Natural killer cell (primary cell): ENCODE data around the gene FAM3D. TPM values are rescaled to one million over a fixed set of nuclear protein-coding genes. Genes with fewer than 3 reads are reported as not detected.

Experiments used
- ATAC-seq, 3 donors: fragments of 150-1000 bp in 2 of 3; fragments of 200-7000 bp in 1 of 3; cut with Tn5 transposase; 1 replicate in 1 of 3; 2 replicates in 2 of 3; pipeline ENCODE4 v1.10.0; 2021; ENCODE audit warnings: mild to moderate bottlenecking in 2 of 3, moderate library complexity in 2 of 3
- DNase-seq, 2 donors: peaks; one replicate each; pipeline versions ENCODE4 v3.0.0 to v3.0.0-alpha.2; 2013 to 2021; ENCODE audit warnings: mixed read lengths in 1 of 2
- H3K27ac ChIP-seq: one replicate; pipeline ENCODE4 v1.5.1; 2013; ENCODE audit warnings: mild to moderate bottlenecking, low read length
- H3K27me3 ChIP-seq: one replicate; pipeline ENCODE4 v1.6.1; 2013; ENCODE audit warnings: low read length; ENCODE audit not compliant: control insufficient read depth, insufficient read depth
- H3K36me3 ChIP-seq: one replicate; pipeline ENCODE4 v1.6.1; 2013; ENCODE audit warnings: low read length; ENCODE audit not compliant: control insufficient read depth, insufficient read depth
- H3K4me1 ChIP-seq: one replicate; pipeline ENCODE4 v1.6.1; 2013; ENCODE audit warnings: low read length; ENCODE audit not compliant: control insufficient read depth, insufficient read depth
- H3K4me3 ChIP-seq: one replicate; pipeline ENCODE4 v1.5.1; 2013; ENCODE audit warnings: low read length
- H3K9me3 ChIP-seq: one replicate; pipeline ENCODE4 v1.6.1; 2013; ENCODE audit warnings: low read length; ENCODE audit not compliant: control insufficient read depth, insufficient read depth
- H3K27ac Mint-ChIP-seq, 2 donors: one replicate each; pipeline ENCODE4 v1.8.0; 2022; ENCODE audit warnings: mild to moderate bottlenecking in 2 of 2, mixed read lengths in 2 of 2, moderate library complexity in 1 of 2
- H3K27me3 Mint-ChIP-seq, 2 donors: one replicate each; pipeline ENCODE4 v1.8.0; 2022; ENCODE audit warnings: low read depth in 2 of 2, mixed read lengths in 2 of 2
- H3K36me3 Mint-ChIP-seq: one replicate; pipeline ENCODE4 v1.8.0; 2022; ENCODE audit warnings: mixed read lengths
- H3K4me1 Mint-ChIP-seq, 2 donors: one replicate each; pipeline ENCODE4 v1.8.0; 2022; ENCODE audit warnings: mixed read lengths in 2 of 2
- H3K4me3 Mint-ChIP-seq: one replicate; pipeline ENCODE4 v1.8.0; 2022; ENCODE audit warnings: mild to moderate bottlenecking, moderate library complexity, mixed read lengths
- H3K9me3 Mint-ChIP-seq, 2 donors: one replicate each; pipeline ENCODE4 v1.8.0; 2022; ENCODE audit warnings: mixed read lengths in 2 of 2
- WGBS: methylation state at CpG from one replicate; pipeline ENCODE4 v1.1.7; 2013; ENCODE audit warnings: missing lambda C conversion rate; ENCODE audit not compliant: insufficient coverage; 5-methylcytosine and 5-hydroxymethylcytosine counted together
- intact Hi-C: fragments of 100-400 bp; cut with micrococcal nuclease; formaldehyde crosslinking; loops from one replicate; pipeline ENCODE4 v1.14.2; 2022
- total RNA-seq, 4 donors: library from RNA; stranded (reverse); fragments of 120-200 nt in 1 of 4; gene quantifications; one replicate each; pipeline versions ENCODE4 v1.2.3 to v1.2.4, GENCODE V29; 2013 to 2022
- TF ChIP-seq, protein P1 (sequence below): fragments of 200-600 bp; IDR thresholded peaks from one replicate; pipeline ENCODE4 v1.8.0; 2022; ENCODE audit warnings: antibody characterized with exemption

FAM3D gene
- total RNA-seq, 3 donors from 2014 or later (not counting 1 experiment from before 2014, with no cell fraction given): not detected

DNA sequence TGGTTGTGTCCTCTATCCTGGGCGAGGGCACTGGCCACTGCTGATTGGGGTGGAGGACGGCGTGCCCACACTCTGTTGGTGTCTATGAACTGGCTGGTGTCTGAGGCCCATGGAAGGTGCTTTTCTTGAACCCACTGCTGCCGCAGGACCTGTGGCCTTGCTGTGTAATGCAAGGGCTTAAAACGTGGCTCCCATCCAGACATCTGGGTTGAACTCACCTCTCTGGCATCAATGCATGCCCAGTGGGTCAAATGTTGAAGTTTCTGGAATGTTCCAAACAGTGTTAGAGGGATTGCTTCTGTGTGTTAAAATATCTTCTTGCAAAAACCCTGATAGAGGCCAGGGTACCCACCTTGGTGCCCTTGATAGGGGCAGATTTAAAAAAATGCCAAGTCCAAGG is 42.6 kb downstream of the FAM3D start:
- no peak overlapping the region for H3K27ac ChIP-seq
- no peaks in the 10 kb centered on the region for H3K36me3 Mint-ChIP-seq
- H3K4me1 ChIP-seq: no peaks in the 10 kb centered on the region
- H3K4me3 ChIP-seq: no peak overlapping the region
- DNase-seq (no peak), ATAC-seq (no peak)
- intact Hi-C loops: no loop called here
- no peak overlapping the region for H3K27ac Mint-ChIP-seq
- H3K4me3 Mint-ChIP-seq: no peak overlapping the region
- TF ChIP-seq, protein P1, sequence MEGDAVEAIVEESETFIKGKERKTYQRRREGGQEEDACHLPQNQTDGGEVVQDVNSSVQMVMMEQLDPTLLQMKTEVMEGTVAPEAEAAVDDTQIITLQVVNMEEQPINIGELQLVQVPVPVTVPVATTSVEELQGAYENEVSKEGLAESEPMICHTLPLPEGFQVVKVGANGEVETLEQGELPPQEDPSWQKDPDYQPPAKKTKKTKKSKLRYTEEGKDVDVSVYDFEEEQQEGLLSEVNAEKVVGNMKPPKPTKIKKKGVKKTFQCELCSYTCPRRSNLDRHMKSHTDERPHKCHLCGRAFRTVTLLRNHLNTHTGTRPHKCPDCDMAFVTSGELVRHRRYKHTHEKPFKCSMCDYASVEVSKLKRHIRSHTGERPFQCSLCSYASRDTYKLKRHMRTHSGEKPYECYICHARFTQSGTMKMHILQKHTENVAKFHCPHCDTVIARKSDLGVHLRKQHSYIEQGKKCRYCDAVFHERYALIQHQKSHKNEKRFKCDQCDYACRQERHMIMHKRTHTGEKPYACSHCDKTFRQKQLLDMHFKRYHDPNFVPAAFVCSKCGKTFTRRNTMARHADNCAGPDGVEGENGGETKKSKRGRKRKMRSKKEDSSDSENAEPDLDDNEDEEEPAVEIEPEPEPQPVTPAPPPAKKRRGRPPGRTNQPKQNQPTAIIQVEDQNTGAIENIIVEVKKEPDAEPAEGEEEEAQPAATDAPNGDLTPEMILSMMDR: no peak
- no peaks in the 10 kb centered on the region for H3K9me3 ChIP-seq
- 78% methylated on average over 5 of the region's 5 CpGs for WGBS
- no peaks in the 10 kb centered on the region for H3K27me3 ChIP-seq
- peaks cover 8 to 10% of the 10 kb centered on the region in 2 donors for H3K4me1 Mint-ChIP-seq
- H3K36me3 ChIP-seq: no peaks in the 10 kb centered on the region
- no peaks in the 10 kb centered on the region for H3K9me3 Mint-ChIP-seq
- peaks cover 0 to 3% of the 10 kb centered on the region in 2 donors for H3K27me3 Mint-ChIP-seq

DNA sequence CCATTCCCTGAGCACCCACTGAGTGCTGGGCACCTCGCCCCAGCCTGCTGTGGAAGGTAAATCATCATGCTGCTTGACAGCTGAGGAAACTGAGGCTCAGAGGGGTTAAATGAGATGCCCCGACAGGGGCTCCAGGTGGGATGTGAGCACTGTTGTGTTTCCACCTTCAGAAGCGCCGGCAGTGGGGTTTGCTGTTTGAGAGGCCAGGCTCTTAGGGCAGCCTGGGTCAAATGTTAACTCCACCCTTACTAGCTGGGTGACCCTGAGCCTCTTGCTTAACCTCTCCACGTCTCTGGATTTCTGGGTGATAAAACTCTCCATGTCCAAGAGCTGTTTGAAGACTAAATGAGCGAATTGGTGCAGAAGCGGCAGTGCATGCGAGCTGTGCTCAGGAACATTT is 43.1 kb downstream of the FAM3D start:
- intact Hi-C loops: no loop called here
- H3K4me3 Mint-ChIP-seq: no peak overlapping the region
- DNase-seq (no peak), ATAC-seq (no peak)
- Histone ChIP-seq H3K9me3 (no peaks in the 10 kb centered on the region), H3K4me1 (no peaks in the 10 kb centered on the region), H3K27me3 (no peaks in the 10 kb centered on the region), H3K36me3 (no peaks in the 10 kb centered on the region), H3K27ac (no peak overlapping the region), H3K4me3 (no peak overlapping the region)
- 77% methylated on average over 8 of the region's 8 CpGs for WGBS
- H3K4me1 Mint-ChIP-seq: peaks cover 8 to 10% of the 10 kb centered on the region in 2 donors
- peaks cover 0 to 3% of the 10 kb centered on the region in 2 donors for H3K27me3 Mint-ChIP-seq
- H3K36me3 Mint-ChIP-seq: no peaks in the 10 kb centered on the region
- TF ChIP-seq, protein P1: no peak
- H3K27ac Mint-ChIP-seq: no peak overlapping the region
- H3K9me3 Mint-ChIP-seq: no peaks in the 10 kb centered on the region

DNA sequence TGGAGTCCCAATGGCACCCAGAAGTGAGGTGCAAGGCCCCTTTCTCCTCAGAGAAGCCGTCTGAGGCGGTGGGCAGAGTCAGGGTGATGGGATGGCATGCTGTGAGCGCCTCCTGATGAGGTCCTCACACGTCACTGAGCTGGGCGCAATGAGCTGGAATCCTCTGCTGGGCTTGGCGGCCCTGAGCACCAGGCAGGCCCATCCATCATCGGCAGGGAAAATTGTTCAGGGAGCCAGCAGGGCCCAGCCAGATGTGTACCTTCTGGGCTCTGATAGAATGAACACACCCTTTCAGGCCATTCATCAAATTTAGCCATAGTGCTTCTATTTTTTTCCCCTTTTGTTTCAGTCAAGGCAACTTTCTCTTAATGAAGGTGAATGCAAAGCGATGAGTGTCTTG is 43.7 kb downstream of the FAM3D start:
- Histone ChIP-seq H3K27me3 (no peaks in the 10 kb centered on the region), H3K9me3 (no peaks in the 10 kb centered on the region), H3K4me1 (no peaks in the 10 kb centered on the region), H3K27ac (no peak overlapping the region), H3K4me3 (no peak overlapping the region), H3K36me3 (no peaks in the 10 kb centered on the region)
- 93% methylated on average over 8 of the region's 8 CpGs for WGBS
- Mint-ChIP-seq H3K4me3 (no peak overlapping the region), H3K27ac (no peak overlapping the region), H3K9me3 (no peaks in the 10 kb centered on the region), H3K4me1 (peaks cover 8 to 10% of the 10 kb centered on the region in 2 donors), H3K36me3 (no peaks in the 10 kb centered on the region), H3K27me3 (peaks cover 0 to 3% of the 10 kb centered on the region in 2 donors)
- intact Hi-C loops: no loop called here
- ATAC-seq (no peak), DNase-seq (no peak)
- TF ChIP-seq, protein P1: no peak

DNA sequence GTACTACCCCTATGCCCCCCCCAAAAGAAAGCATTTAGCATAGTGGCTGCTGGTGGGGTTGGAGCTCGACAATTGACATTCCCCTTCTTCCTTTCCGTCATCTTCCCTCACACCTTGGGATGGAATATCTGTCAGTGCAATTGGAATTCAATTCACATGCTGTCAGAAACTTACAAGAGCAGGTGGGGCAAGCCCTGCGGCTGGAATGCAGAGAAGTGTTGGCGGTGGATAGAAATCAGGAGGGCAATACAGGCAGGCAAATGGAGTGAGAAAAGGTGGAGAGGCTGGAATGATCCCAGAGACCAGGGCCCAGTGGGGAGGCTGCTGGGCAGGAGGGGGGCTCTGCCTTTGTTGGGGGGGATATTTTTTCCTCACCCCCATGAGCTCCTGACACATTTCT is 44.1 kb downstream of the FAM3D start:
- H3K9me3 ChIP-seq: no peaks in the 10 kb centered on the region
- no peaks in the 10 kb centered on the region for H3K27me3 ChIP-seq
- TF ChIP-seq, protein P1: no peak
- DNase-seq (no peak), ATAC-seq (no peak)
- no peaks in the 10 kb centered on the region for H3K4me1 ChIP-seq
- Mint-ChIP-seq H3K4me1 (peaks cover 8 to 10% of the 10 kb centered on the region in 2 donors), H3K9me3 (no peaks in the 10 kb centered on the region), H3K4me3 (no peak overlapping the region), H3K27ac (no peak overlapping the region), H3K27me3 (peaks cover 0 to 3% of the 10 kb centered on the region in 2 donors), H3K36me3 (no peaks in the 10 kb centered on the region)
- H3K36me3 ChIP-seq: no peaks in the 10 kb centered on the region
- intact Hi-C loops: no loop called here
- H3K4me3 ChIP-seq: no peak overlapping the region
- WGBS: 100% methylated on average over 3 of the region's 4 CpGs
- H3K27ac ChIP-seq: no peak overlapping the region
